ENCODE data around the gene C22orf31. TPM values are rescaled to one million over a fixed set of nuclear protein-coding genes. Genes with fewer than 3 reads are reported as not detected.
"Not testable (repeated sequence)": the region's sequence is repeated elsewhere in the genome, so short reads cannot be mapped to it uniquely, and the experiment has no call there.

Gene C22orf31
- total RNA-seq, 4 donors from 2014 or later: not detected

GRCh38 chr22:29088809-29089208, 27.2 kb upstream of the C22orf31 start:
- WGBS, 2 donors: 91 to 93% methylated on average over 3 of the region's 3 CpGs
- no peak for TF ChIP-seq POLR2A (IDR thresholded peaks at IDR 0.05)
- TF ChIP-seq CTCF (IDR thresholded peaks at IDR 0.05): no peak
- TF ChIP-seq EP300 (IDR thresholded peaks at IDR 0.05): no peak
- H3K27ac ChIP-seq: no peak overlapping the region
- H3K27me3 ChIP-seq: no peaks in the 10 kb centered on the region
- DNase-seq (ENCODE audit: low spot score in 2 of 2): no peak
- no peaks in the 10 kb centered on the region for H3K9me3 ChIP-seq
- no peaks in the 10 kb centered on the region for H3K36me3 ChIP-seq
- H3K4me1 ChIP-seq: peaks cover 0 to 13% (median 0%) of the 10 kb centered on the region in 4 donors
- no peak overlapping the region for H3K4me3 ChIP-seq

DNA sequence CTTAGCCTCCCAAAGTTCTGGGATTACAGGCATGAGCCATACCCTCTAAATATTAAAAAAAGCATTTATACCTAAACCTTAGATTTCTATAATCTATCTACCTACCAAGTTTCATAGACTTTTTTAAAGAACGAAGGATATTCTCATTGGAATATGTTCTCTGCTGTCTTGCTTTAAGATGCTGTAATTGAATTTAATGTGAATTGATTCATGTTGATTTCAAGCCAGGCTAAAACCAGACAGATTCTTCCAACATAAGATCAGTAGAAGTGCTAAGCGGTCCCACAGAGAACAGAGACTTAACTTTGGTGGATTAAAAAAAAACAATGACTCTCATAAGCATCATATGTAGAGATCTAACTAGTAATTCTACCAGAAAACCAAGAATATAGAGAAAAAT, 25.4 kb upstream of the C22orf31 start:
- Histone ChIP-seq H3K27me3 (no peaks in the 10 kb centered on the region), H3K27ac (no peak overlapping the region), H3K36me3 (no peaks in the 10 kb centered on the region), H3K4me3 (no peak overlapping the region), H3K9me3 (no peaks in the 10 kb centered on the region), H3K4me1 (peaks cover 0 to 6% (median 0%) of the 10 kb centered on the region in 4 donors)
- DNase-seq (ENCODE audit: low spot score in 2 of 2): no peak
- WGBS, 2 donors: 89 to 91% methylated on average over 2 of the region's 2 CpGs
- TF ChIP-seq POLR2A (IDR thresholded peaks at IDR 0.05): no peak
- TF ChIP-seq CTCF (IDR thresholded peaks at IDR 0.05): no peak
- TF ChIP-seq EP300 (IDR thresholded peaks at IDR 0.05): no peak

GRCh38 chr22:29083933-29084591, 22.4 kb upstream of the C22orf31 start:
- Histone ChIP-seq H3K27ac (no peak overlapping the region), H3K4me3 (no peak overlapping the region), H3K4me1 (peaks cover 0 to 23% (median 2%) of the 10 kb centered on the region in 4 donors), H3K9me3 (no peaks in the 10 kb centered on the region), H3K27me3 (no peaks in the 10 kb centered on the region), H3K36me3 (no peaks in the 10 kb centered on the region)
- TF ChIP-seq EP300 (IDR thresholded peaks at IDR 0.05): no peak
- no peak for TF ChIP-seq CTCF (IDR thresholded peaks at IDR 0.05)
- TF ChIP-seq POLR2A (IDR thresholded peaks at IDR 0.05): no peak
- 61 to 75% methylated on average over 5 of the region's 5 CpGs for WGBS, 2 donors
- DNase-seq (ENCODE audit: low spot score in 2 of 2): no peak

DNA sequence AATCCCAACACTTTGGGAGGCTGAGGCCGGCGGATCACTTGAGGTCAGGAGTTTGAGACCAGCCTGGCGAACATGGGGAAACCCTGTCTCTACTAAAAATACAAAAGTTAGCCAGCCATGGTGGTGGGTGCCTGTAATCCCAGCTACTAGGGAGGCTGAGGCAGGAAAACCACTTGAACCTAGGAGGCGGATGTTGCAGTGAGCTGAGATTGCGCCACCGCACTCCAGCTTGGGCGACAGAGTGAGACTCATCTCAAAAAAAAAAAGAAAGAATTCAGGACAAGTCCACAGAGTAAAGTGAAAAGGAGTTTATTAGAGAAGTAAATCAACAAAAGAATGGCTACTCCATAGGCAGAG, 21.9 kb upstream of the C22orf31 start:
- H3K27me3 ChIP-seq; DNase-seq (ENCODE audit: low spot score in 2 of 2); H3K36me3 ChIP-seq; H3K9me3 ChIP-seq; H3K27ac ChIP-seq; H3K4me3 ChIP-seq: not testable (repeated sequence)
- H3K4me1 ChIP-seq: peaks cover 0 to 28% (median 2%) of the 10 kb centered on the region in 4 donors
- WGBS, 2 donors: 88 to 95% methylated on average over 7 of the region's 7 CpGs

- Histone ChIP-seq H3K36me3 (no peaks in the 10 kb centered on the region), H3K9me3 (no peaks in the 10 kb centered on the region), H3K27me3 (no peaks in the 10 kb centered on the region), H3K27ac (no peak overlapping the region), H3K4me3 (no peak overlapping the region), H3K4me1 (peaks cover 0 to 28% (median 2%) of the 10 kb centered on the region in 4 donors)
- no peak for DNase-seq (ENCODE audit: low spot score in 2 of 2)
- WGBS, 2 donors: 87 to 92% methylated on average over 7 of the region's 7 CpGs
- TF ChIP-seq EP300 (IDR thresholded peaks at IDR 0.05) (no peak), CTCF (IDR thresholded peaks at IDR 0.05) (no peak)
Observed at GRCh38 chr22:29082826-29083545, 21.4 kb upstream of the C22orf31 start.
